NK-92 treated with Interleukin-12 subunit alpha and Interleukin-12 subunit beta, amount 100 ng/mL, for 24 hours (cell line): ENCODE data around the gene SEPTIN1.

ENCODE experiments used
- DNase-seq: peaks from one replicate; lab custom pipeline; 2025; lab: John Stamatoyannopoulos, UW

SEPTIN1 gene

GRCh38 chr16:30377050-30377811 lies 5.1 kb downstream of the SEPTIN1 start:
- no peak for DNase-seq

- no peak for DNase-seq
Measured at GRCh38 chr16:30376461-30376902, 5.9 kb downstream of the SEPTIN1 start.

DNA sequence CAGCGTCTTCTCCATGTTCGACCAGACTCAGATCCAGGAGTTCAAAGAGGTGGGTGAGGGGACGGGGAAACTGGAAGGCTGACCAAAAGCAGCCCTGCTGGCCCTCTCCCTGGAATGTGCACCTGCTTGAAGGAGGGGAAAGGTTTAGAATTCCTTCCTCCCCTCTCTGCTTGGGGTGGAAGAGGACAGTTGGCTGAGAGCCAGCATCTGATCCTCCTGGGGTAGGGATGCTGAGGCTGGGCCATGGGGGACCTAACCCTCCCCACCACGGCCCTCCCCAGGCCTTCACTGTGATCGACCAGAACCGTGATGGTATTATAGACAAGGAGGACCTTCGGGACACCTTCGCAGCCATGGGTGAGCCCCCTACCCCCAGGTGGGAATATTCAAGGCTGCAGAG lies 6.5 kb downstream of the SEPTIN1 start:
- no peak for DNase-seq

GRCh38 chr16:30374538-30374937 lies 7.8 kb downstream of the SEPTIN1 start, which contains the start of gene MYL11:
Gene MYL11, plus strand, starts transcription at chr16:30374802. Its CDS starts 56 bp downstream, at chr16:30374858.
- no peak for DNase-seq

DNA sequence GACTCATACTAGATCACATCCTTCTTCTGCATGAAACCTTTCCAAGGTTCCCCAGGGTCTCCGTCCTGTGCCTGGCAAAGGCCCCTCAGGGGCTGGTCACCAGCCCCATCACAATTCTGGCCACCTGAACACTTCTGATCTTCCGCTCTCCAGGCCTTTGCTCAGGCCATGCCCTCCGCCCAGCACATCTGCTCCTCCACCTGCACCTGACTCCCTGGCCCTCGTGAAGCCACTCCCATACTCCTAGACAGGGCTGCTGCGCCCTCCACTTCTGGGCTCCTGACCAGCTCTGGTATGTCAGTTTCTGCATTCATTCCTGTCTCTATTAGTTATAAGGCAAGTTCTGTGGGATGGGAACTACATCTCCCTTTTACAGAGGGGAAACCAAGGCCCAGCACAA lies 9.6 kb downstream of the SEPTIN1 start:
- DNase-seq = no peak

GRCh38 chr16:30372038-30372712 lies 10.2 kb downstream of the SEPTIN1 start:
- no peak for DNase-seq

DNA sequence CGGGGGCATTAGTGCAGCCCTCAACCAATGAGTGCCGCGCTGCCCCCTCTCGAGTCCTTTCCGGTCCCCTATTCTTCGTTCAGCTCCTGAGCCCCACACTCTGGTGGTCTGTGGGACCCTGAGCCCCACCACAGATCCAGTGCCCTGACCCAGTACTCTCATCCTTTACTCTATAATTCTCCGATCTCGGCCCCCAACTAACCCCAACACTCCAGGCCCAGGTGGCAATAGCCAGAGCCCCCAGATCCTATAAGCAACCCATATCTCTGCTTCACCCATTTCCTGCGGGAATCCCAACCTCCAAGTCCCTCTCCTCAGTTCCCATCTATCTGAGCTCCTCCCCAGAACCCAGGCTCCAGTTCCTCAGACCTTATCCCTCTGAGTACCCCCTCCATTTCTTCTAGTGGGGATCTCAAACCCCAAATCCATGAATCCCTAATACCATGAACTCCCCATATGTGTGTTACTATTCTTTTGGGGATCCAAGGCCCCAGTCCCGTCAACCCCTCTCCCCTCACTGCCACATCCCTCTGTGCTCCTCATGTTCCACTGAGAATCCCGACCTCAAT lies 11.0 kb downstream of the SEPTIN1 start:
- DNase-seq = no peak

GRCh38 chr16:30370456-30371247 lies 11.7 kb downstream of the SEPTIN1 start, which contains the start of gene TBC1D10B:
Gene TBC1D10B, minus strand, starts transcription at chr16:30370494. Its CDS starts 311 bp downstream, at chr16:30370183.
- peak; percentile 99 for DNase-seq

- DNase-seq = no peak
Measured at GRCh38 chr16:30369938-30370455, 12.4 kb downstream of the SEPTIN1 start.

- DNase-seq = peak; percentile 38
Measured at GRCh38 chr16:30369091-30369937, 13.0 kb downstream of the SEPTIN1 start.

GRCh38 chr16:30368792-30369090 lies 13.6 kb downstream of the SEPTIN1 start:
- DNase-seq = no peak

GRCh38 chr16:30368122-30368791 lies 14.1 kb downstream of the SEPTIN1 start:
- DNase-seq = no peak

DNA sequence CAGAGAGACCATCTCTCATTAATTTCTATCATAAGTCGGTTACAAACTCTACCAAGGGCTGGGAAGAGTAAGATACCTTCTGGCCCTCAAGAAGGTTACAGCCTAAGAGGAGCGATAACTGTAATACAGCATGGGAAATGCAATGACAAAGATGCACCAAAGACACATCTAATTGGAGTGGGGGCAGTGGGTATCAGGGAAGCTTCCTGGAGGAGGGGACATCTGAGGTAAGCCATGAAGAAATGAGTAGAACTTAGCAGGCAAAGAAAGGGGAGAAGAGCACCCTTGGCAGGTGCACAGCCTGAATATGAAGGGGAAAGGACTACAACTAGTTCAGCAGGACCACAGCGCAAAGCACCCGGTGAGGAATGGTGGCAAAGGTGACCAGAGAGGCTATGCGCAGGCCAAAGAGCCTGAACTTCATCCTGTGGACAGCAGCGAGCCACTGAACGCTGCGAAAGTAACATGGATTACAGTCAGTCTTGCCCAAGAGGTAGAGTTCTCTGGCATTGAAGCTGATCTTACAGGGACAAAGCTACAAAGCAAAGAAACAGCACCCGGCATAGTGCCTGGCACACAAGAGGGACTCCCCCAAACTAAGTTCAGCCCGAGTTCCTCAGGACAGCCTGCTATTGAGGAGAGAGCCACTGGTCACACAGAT lies 14.9 kb downstream of the SEPTIN1 start:
- DNase-seq = no peak

DNA sequence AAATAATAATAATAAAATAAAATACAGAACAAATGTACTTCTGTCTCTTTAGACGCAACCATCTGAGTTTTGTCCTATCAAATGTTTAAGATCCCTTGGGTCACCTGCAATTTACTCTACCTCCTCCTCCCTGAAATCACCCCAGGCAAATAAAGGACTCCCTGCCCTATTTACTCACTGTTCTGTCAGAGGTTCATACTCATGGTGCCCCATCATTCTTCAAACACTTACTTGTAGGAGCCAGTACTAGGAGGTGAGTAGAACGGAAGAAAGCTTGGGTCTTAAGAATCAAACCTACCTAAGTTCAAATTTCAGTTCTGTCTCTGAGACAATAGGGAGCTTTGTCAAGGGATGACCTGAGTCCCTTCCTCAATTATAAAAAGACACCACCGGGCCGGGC lies 15.8 kb downstream of the SEPTIN1 start:
- no peak for DNase-seq

- DNase-seq = no peak
Measured at GRCh38 chr16:30365200-30365599, 17.2 kb downstream of the SEPTIN1 start.

DNA sequence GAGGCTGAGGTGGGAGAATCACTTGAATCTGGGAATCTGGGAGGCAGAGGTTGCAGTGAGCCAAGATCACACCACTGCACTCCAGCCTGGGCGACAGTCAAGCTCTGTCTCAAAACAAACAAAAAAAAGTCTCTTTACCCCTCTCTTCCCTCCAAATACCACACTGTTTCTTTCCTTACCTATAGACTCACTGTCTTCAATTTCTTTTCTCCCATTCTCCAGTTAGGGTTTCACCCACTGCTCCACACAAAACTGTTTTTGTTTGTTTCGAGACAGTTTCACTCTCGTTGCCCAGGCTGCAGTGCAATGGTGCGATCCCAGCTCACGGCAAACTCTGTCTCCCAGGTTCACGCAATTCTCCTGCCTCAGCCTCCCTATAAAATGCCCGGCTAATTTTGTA lies 21.2 kb downstream of the SEPTIN1 start:
- no peak for DNase-seq

GRCh38 chr16:30359871-30360170 lies 22.5 kb downstream of the SEPTIN1 start:
- no peak for DNase-seq

DNA sequence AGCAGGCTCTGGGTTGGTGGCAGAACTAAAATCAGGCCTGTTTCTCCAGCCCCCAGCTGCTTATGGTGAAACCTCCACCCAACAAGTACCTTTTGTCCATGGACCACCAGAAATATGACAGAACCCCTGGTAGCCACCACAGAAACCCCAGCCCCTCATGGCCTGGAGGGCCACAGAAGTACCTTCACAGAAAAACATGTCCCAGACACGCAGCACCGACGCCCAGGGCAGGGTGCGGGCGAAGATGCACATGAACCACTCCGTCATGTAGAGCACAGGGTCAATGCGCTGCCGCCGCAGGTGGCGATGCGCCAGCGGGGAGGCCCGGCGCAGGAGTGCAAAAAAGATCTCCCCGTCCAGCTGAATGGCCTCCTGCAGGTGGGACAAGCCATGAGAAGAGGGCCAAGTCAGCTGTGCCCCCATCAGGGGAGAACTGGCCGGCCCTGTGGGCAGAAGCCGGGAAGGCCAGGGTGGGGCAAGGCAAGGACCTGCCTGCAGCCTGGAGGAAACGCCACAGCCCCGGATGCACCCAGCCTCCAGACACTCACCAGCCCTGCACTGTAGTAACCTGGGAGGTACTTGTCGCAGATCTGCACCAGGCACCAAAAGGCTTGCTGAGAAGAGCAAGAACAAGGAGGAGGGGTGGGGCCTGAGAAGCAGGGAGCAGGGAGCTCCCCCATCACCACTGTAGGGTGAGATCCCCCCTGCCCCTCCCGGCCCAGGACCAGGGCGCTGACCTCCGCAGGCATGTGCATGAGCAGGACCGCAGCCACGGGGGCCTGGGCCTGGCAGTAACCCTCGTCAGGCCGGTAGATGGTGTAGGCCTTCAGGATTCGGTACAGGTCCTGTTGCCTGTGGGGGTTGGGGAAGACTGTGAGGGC lies 23.1 kb downstream of the SEPTIN1 start:
- no peak for DNase-seq

DNA sequence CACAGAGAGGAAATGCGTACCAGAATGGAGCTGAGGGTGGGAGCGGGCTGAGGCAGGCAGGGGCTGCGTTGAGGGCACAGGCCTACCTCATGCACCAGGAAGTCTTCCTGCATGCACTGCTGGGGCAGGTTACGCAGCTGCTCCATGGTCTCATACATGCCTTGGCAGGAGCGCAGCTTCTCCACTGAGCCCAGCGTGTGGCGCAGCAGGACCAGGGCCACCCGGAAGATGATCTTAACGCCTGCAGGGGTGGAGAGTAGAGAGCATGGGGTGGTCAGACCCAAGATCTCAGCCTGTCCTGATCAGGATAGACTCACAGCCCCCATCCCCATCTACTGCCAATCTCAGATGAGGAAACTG lies 23.8 kb downstream of the SEPTIN1 start:
- no peak for DNase-seq
